ENCODE data around the gene SLC15A1. TPM values are rescaled to one million over a fixed set of nuclear protein-coding genes. Genes with fewer than 3 reads are reported as not detected.

SLC15A1 gene
- total and polyA plus RNA-seq, 2 donors (not counting 1 experiment from before 2014, with no cell fraction given), result not detected

- Histone ChIP-seq H3K4me1 (ENCODE audit: control insufficient read depth in 2 of 2, insufficient read depth in 2 of 2, low read length in 2 of 2) (no peaks in the 10 kb centered on the region), H3K27ac (ENCODE audit: low read length in 2 of 2) (no peak overlapping the region), H3K79me2 (ENCODE audit: control insufficient read depth, insufficient read depth, low read length) (no peaks in the 10 kb centered on the region), H3K36me3 (replicated peaks in 1 of 2; ENCODE audit: control extremely low read depth in 1 of 2, control insufficient read depth in 1 of 2, extremely low read depth in 1 of 2, insufficient read depth in 2 of 2, low read length in 1 of 2) (no peaks in the 10 kb centered on the region), H3K27me3 (replicated peaks in 1 of 4; ENCODE audit: control extremely low read depth in 1 of 4, control insufficient read depth in 3 of 4, insufficient read depth in 4 of 4, low read length in 3 of 4) (peaks cover 0 to 6% (median 0%) of the 10 kb centered on the region in 4 experiments), H3K9ac (ENCODE audit: low read length) (no peak overlapping the region), H2AFZ (ENCODE audit: insufficient read depth, low read depth, low read length, poor library complexity, severe bottlenecking) (no peak overlapping the region), H3K4me3 (ENCODE audit: control extremely low read depth in 1 of 5, extremely low read depth in 1 of 5, insufficient read depth in 1 of 5, low read depth in 2 of 5, low read length in 4 of 5) (no peak overlapping the region), H3K4me2 (replicated peaks; ENCODE audit: low read depth, low read length, poor library complexity, severe bottlenecking) (no peak overlapping the region), H3K9me3 (ENCODE audit: control extremely low read depth in 1 of 3, control insufficient read depth in 2 of 3, insufficient read depth in 1 of 3, low read length in 2 of 3) (peaks cover 0 to 10% (median 0%) of the 10 kb centered on the region in 3 donors), H4K20me1 (ENCODE audit: control insufficient read depth, insufficient read depth, low read length, poor library complexity, severe bottlenecking) (no peaks in the 10 kb centered on the region)
- ATAC-seq (ENCODE audit: low read depth), result no peak
- no peak for TF ChIP-seq EZH2 (IDR thresholded peaks at IDR 0.05; ENCODE audit: borderline replicate concordance, insufficient read depth, low read depth, low read length, poor library complexity, severe bottlenecking)
- TF ChIP-seq CTCF (IDR thresholded peaks at IDR 0.05), result no peak
- 90% methylated on average over 11 of the region's 11 CpGs for WGBS (ENCODE audit: insufficient coverage)
- Mint-ChIP-seq H3K27ac (no peak overlapping the region), H3K27me3 (peaks cover 19% of the 10 kb centered on the region), H3K4me1 (no peaks in the 10 kb centered on the region), H3K9me3 (ENCODE audit: insufficient read depth) (no peaks in the 10 kb centered on the region), H3K4me3 (no peak overlapping the region)
- DNase-seq, result no peak
- POLR2A ChIA-PET, result no interaction called here
- CTCF ChIA-PET, result no interaction called here
- intact Hi-C loops (cut with micrococcal nuclease), result no loop called here
Measured at GRCh38 chr13:98781045-98781444, 28.6 kb upstream of the SLC15A1 start.

GRCh38 chr13:98780451-98780850 is 28.0 kb upstream of the SLC15A1 start:
- ATAC-seq (ENCODE audit: low read depth), result no peak
- H3K4me3 ChIP-seq (ENCODE audit: control extremely low read depth in 1 of 5, extremely low read depth in 1 of 5, insufficient read depth in 1 of 5, low read depth in 2 of 5, low read length in 4 of 5), result no peak overlapping the region
- DNase-seq, result no peak
- no peak overlapping the region for H2AFZ ChIP-seq (ENCODE audit: insufficient read depth, low read depth, low read length, poor library complexity, severe bottlenecking)
- Mint-ChIP-seq H3K27ac (no peak overlapping the region), H3K9me3 (ENCODE audit: insufficient read depth) (no peaks in the 10 kb centered on the region), H3K27me3 (peaks cover 19% of the 10 kb centered on the region), H3K4me3 (no peak overlapping the region), H3K4me1 (no peaks in the 10 kb centered on the region)
- H3K9me3 ChIP-seq (ENCODE audit: control extremely low read depth in 1 of 3, control insufficient read depth in 2 of 3, insufficient read depth in 1 of 3, low read length in 2 of 3), result peaks cover 0 to 8% (median 0%) of the 10 kb centered on the region in 3 donors
- no peaks in the 10 kb centered on the region for H4K20me1 ChIP-seq (ENCODE audit: control insufficient read depth, insufficient read depth, low read length, poor library complexity, severe bottlenecking)
- CTCF ChIA-PET, result no interaction called here
- H3K36me3 ChIP-seq (replicated peaks in 1 of 2; ENCODE audit: control extremely low read depth in 1 of 2, control insufficient read depth in 1 of 2, extremely low read depth in 1 of 2, insufficient read depth in 2 of 2, low read length in 1 of 2), result no peaks in the 10 kb centered on the region
- H3K4me1 ChIP-seq (ENCODE audit: control insufficient read depth in 2 of 2, insufficient read depth in 2 of 2, low read length in 2 of 2), result no peaks in the 10 kb centered on the region
- H3K9ac ChIP-seq (ENCODE audit: low read length), result no peak overlapping the region
- TF ChIP-seq CTCF (IDR thresholded peaks at IDR 0.05) (no peak), EZH2 (IDR thresholded peaks at IDR 0.05; ENCODE audit: borderline replicate concordance, insufficient read depth, low read depth, low read length, poor library complexity, severe bottlenecking) (no peak)
- no peak overlapping the region for H3K27ac ChIP-seq (ENCODE audit: low read length in 2 of 2)
- H3K79me2 ChIP-seq (ENCODE audit: control insufficient read depth, insufficient read depth, low read length), result no peaks in the 10 kb centered on the region
- no peak overlapping the region for H3K4me2 ChIP-seq (replicated peaks; ENCODE audit: low read depth, low read length, poor library complexity, severe bottlenecking)
- POLR2A ChIA-PET, result no interaction called here
- peaks cover 0 to 6% (median 0%) of the 10 kb centered on the region in 4 experiments for H3K27me3 ChIP-seq (replicated peaks in 1 of 4; ENCODE audit: control extremely low read depth in 1 of 4, control insufficient read depth in 3 of 4, insufficient read depth in 4 of 4, low read length in 3 of 4)
- intact Hi-C loops (cut with micrococcal nuclease), result no loop called here
- WGBS (ENCODE audit: insufficient coverage), result 57% methylated on average over 1 of the region's 2 CpGs

Measured in B cell (primary cell).